OCI-LY1 (cell line): Measurements from ENCODE around the gene PRTFDC1.

Experiments
- CTCF ChIP-seq: fragments of 200-600 bp; sonication (generic), shearing (Covaris generic); IDR thresholded peaks from 2 replicates; pipeline ENCODE4 v1.5.1; 2017; ENCODE audit warnings: mild to moderate bottlenecking, antibody characterized with exemption, low read length, moderate library complexity, mixed read lengths
- EZH2 ChIP-seq: fragments of 200-600 bp; sonication (generic), shearing (Covaris generic); IDR thresholded peaks from 2 replicates; pipeline ENCODE4 v1.8.0; 2017; ENCODE audit warnings: borderline replicate concordance, mixed run types, mild to moderate bottlenecking, antibody characterized with exemption, low read length, moderate library complexity, mixed read lengths

DNA sequence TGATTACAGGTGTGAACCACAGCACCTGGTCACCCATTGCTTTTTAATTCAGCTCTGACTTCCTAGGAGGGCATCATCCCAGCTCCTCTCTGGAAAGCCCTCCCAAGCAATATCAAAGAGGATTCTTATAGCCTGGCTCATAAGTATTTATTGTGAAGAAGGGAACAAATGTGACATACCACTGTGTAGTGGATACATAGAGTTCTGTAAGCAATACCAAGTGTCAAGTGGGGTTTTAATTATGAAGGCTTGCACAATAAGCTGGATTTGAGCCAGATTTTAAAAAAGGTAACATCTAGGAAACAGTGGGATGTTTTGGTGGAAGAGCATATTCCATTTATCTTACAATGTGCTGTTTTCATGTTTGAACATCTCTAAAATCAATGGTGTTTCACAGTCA, 19.0 kb upstream of the PRTFDC1 start:
- TF ChIP-seq CTCF = no peak
- TF ChIP-seq EZH2 = no peak
